Activated CD4-positive, alpha-beta T cell treated with anti-CD3 and anti-CD28 coated beads, Interleukin-10, Interleukin-2, amounts not matched to agents 100 ng/mL and 50 ng/mL, durations not matched to agents 16 hours and 8 hours (primary cell): ENCODE data around the gene CDC14B.
"Not testable (repeated sequence)": the region's sequence is repeated elsewhere in the genome, so short reads cannot be mapped to it uniquely, and the experiment has no call there.

Experiments
- DNase-seq: peaks from one replicate; pipeline ENCODE4 v3.0.0-alpha.2; 2020

CDC14B gene

GRCh38 chr9:96585426-96585825, 34.2 kb downstream of the CDC14B start:
- DNase-seq = no peak

DNA sequence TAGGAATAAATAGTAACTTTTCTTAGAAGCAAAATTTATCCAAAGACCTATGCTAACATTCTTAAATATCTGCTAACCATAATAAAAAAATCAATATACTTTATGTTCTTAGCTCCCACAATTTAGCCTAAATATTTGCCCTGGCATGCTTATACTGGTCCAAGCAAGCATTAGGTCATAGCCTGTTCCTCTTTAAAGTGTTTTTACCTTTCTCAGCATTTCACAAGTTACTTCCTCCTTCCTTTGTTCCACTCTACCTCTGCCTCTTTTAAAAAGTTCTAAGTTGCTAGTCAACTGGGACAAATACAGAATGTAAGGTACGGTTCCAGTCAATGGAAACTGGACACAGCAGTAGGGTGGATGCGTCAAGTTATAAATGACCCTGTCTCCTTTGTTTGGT, 37.4 kb downstream of the CDC14B start:
- DNase-seq = not testable (repeated sequence)

GRCh38 chr9:96581786-96582185, 37.9 kb downstream of the CDC14B start:
- DNase-seq = no peak

DNA sequence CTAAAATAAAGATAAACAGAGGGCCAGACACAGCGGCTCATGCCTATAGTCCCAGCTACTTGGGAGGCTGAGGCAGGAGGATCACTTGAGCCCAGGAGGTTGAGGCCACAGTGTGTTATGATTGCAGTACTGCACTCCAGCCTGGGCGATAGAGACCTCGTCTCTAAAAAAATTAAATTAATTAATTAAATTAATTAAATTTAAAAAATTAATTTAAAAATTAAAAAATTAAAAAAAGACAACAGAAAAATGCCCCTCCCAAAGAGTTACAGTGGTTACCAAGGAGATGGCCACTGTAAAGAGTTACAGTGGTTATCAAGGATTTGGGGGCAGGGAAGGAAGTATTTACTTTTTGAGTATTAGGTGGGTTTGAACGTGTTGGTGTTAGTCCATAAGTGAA, 38.3 kb downstream of the CDC14B start:
- no peak for DNase-seq

DNA sequence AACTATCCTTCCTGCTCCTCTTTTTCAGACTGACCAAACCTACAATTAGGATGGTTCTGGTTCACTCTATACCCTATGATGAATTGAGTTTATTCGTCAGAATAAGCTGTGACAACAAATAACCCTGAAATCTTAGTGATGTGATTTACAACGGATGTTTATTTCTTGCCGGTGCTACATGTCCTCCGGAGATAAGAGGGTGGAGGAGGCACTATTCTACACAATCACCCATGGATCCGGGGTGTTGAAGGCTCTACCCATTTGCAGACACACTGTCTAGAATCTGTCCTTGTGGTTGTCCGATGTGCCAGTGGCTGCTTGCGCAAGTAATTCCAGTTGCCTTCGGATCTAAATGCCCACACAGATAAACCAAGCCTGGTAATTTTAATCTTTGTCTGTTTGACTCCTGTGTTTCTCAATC, 44.7 kb downstream of the CDC14B start:
- DNase-seq = no peak

GRCh38 chr9:96574455-96574854, 45.2 kb downstream of the CDC14B start:
- DNase-seq = no peak

DNA sequence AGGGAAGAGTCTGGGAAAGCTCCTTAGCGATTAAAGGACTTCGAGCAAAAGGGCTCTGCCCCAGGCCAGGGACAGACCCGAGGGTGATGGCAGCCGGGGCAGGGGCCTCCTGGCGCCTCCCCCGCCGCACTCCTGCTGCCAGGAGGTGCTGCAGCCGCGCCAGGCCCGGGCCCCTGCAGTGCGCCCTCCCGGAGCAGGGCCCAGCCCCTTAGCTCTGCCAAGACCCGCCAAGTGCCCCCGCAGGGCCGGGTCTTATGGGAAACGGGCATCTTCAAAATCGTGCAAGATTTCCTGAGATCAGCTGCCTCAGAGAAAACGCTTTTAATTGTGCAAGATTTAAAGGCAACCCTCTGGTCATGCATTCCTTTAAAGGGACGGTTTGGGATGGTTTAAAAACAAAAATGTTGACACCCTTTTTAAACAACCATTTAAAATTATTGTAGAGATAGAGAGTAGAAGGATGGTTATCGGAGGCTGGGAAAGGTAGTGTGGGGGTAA, 52.4 kb downstream of the CDC14B start:
- DNase-seq = no peak

- DNase-seq = peak; percentile 86
These were observed 53.0 kb downstream of the CDC14B start for GRCh38 chr9:96566498-96567202.

DNA sequence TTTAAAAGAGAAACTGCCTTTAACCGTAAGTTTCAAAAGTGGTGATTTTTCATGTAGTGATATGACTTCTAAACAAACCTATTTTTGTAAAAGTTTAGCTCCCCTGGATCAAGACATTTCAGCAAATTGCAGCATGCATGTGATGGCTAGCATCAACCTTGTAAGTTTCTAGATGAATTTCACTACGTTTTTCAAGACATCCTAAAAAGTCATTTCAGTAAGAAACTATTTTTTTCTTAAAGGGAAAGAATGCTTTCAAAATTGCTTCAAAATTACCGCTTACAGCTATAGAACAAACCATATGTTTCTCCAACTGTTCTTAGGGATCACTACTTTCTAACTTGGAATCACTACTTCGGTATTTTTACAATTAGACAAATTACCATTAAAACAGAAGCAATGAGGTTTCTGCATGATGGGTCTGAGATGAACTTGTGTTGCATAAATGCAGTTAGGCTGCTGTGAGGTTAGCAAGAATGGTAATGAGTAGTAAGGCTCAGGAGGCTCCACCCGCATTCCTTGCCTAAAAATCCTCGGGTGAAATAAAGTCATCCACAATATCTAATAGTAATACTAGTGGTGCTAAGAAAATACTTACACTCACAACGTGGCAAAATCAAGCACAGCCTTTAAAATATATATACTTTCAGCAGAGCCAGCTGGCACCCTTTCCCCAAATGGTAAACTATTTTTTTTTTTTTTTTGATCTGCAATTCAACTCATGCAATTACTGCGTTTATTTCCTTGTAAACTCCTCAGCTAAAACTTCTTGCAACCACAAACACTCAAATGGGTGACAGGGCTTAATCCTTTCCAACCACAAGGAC, 53.8 kb downstream of the CDC14B start:
- peak; percentile 77 for DNase-seq

GRCh38 chr9:96564217-96564616, 55.4 kb downstream of the CDC14B start:
- DNase-seq = no peak

DNA sequence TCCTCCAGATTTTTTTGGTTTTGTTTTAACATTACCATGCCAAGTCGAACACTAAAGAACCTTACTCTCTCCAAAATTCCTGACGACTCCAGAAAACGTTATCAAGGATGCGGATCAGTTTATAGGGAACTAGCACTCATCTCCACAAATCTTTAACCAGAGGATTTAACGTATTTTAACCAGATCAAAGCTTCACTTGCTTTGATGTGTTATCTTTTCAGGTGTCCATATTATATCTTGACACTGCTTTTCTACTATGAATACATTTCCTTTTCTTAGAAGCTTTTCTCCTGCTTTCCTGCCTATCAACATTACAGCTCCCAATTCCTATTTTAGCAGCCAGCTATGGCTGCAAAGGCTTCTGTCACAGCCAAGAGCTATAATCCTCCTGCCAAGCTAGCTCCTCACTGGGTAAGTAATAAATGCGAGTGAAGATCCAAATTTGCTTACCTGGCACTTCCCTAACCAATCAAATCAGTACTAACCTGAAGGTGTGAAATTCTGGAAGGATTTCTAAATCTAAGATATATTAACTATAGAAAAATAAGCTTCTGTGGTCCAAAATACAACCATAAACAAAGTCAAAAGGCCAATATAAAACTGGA, 60.2 kb downstream of the CDC14B start:
- no peak for DNase-seq

GRCh38 chr9:96557921-96558320, 61.7 kb downstream of the CDC14B start:
- DNase-seq = no peak

DNA sequence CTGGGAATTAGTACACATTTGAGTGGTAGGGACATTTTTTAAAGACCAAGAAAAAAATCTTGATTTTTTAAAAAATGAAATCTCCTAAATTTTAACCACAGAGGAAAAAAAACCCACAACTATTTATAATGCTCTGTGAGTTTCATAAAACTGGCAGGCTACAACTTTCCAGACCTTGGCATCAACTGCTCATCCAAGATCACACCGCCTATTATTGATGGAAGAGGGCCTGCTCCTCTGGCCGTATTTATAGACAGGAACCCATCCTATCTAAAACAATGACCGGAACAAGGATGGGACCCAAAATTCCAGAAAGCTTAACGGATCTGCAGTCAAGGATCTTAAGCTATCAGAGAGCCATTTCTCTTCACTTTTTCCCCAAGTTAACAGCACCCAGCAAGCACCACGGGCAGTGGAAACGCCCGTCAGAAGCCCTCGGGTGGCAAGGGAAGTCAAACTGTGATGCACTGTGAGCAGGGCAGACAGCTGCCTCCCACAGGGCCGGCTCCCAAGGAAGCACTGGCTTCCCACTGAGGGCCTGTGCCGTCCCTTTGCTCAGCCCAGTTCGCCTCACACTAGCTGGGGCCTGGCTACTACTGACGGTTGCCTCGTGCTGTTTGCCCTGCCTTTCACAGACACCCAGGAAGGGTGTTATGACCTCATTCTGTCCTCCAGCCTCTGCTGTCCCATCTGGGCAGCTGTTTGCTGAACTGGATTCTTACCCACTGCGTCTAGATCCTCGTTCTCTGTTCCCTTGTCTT, 62.8 kb downstream of the CDC14B start:
- DNase-seq = no peak

GRCh38 chr9:96555567-96556386, 63.9 kb downstream of the CDC14B start:
- no peak for DNase-seq

DNA sequence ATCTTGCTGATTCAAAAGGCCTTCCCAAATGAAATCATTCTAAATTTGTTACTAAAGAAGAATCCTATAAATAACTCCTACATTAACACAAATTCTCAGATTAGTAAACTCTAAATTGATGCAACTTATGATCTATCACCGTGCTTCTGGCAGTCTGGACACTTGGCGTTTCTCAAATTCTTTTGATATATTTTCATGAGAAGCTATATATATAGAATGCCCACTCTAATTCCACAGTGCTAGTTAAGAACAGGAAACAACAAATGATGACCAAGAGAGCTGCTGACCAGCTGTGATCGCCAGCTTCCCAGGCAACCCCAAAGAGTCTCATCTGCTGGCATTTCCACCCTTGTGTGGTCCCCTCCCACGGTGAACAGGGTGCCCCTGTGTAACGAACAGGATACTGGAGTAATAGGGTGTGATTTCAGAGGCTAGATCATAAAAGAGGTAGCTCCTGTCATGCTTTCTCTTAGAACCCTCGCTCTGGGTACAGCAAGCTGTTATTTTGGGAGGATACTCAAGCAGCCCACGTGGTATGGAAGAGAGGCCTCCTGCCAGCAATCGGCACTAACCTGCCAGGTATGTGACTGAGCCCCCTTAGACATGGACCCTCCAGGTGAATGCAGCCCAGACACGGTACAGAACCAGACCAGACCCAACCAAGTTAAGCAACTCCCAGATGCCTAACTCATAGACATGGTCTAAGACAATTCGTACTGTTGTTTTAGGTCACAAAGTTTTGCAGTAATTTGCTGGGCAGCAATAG, 64.7 kb downstream of the CDC14B start:
- DNase-seq = no peak

GRCh38 chr9:96554326-96554725, 65.3 kb downstream of the CDC14B start:
- DNase-seq = no peak

- DNase-seq = peak; percentile 44
These were observed 66.6 kb downstream of the CDC14B start for GRCh38 chr9:96553070-96553469.

- DNase-seq = peak; percentile 32
These were observed 68.2 kb downstream of the CDC14B start for GRCh38 chr9:96551403-96551802.

- DNase-seq = no peak
These were observed 69.0 kb downstream of the CDC14B start for GRCh38 chr9:96550659-96551058.

DNA sequence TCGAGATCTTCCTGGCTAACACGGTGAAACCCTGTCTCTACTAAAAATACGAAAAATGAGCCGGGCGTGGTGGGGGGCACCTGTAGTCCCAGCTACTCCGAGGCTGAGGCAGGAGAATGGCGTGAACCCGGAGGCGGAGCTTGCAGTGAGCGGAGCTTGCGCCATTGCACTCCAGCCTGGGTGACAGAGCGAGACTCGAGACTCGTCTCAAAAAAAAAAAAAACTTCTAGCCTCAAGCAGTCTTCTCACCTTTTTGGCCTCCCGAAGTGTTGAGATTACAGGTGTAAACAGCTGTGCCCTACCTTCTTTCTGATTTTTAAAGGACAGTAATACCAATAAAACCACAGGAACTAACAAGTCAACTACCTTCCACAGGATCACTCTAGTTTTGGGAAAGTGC, 76.5 kb downstream of the CDC14B start:
- DNase-seq = not testable (repeated sequence)

- DNase-seq = no peak
These were observed 79.5 kb downstream of the CDC14B start for GRCh38 chr9:96540106-96540505.
